Right cardiac atrium (tissue), 5 donors: Measurements from ENCODE around the gene CTAGE15. TPM values are rescaled to one million over a fixed set of nuclear protein-coding genes. Genes with fewer than 3 reads are reported as not detected.

Experiments used
- polyA plus RNA-seq: library from polyadenylated mRNA; stranded (reverse); fragments of 200-250 nt; gene quantifications from one replicate; pipeline ENCODE4 v1.2.3, GENCODE V29; 2013
- total RNA-seq, 4 donors: library from RNA; stranded (reverse); fragmentation: NEBNext Ultra II Directional; extraction: Animal tissue kit (Norgen Biotek cat#: 25700); gene quantifications; one replicate each; pipeline ENCODE4 v1.2.1, GENCODE V29; 2021
- donor health status: healthy with polysubstance abuse.
- donor health status: DM: no; HTN: yes; CAD: no.
- donor health status: DM: no; HTN: no; CAD: no.
- donor health status: DM: no; HTN: yes; CAD: no; lungs with severe emphysema.
- donor health status: DM: yes; HTN: yes; CAD: no.

CTAGE15 gene
- total and polyA plus RNA-seq, 5 donors: 0.02 to 0.19 TPM; not detected in 3

Other genes with a start within 250 kb of the CTAGE15 start
- under 1 TPM; 0.21 to 0.51 (median 0.39) TPM for gene FAM131B, start 209.1 kb upstream of the CTAGE15 start, total RNA-seq
- 0.27 TPM for gene FAM131B, start 209.1 kb upstream of the CTAGE15 start, polyA plus RNA-seq
- 100 to 1,000 TPM in 1 of 4 donors, 10 to 100 TPM in 3; 80.1 to 127 (median 92.6) TPM for gene ZYX, start 190.5 kb upstream of the CTAGE15 start, total RNA-seq
- 74.7 TPM for gene ZYX, start 190.5 kb upstream of the CTAGE15 start, polyA plus RNA-seq
- gene EPHA1, start 162.9 kb upstream of the CTAGE15 start, total RNA-seq: under 1 TPM in 2 of 4 donors, not detected in 2; 0.46 to 0.56 TPM
- gene EPHA1, start 162.9 kb upstream of the CTAGE15 start, polyA plus RNA-seq: 0.02 TPM
- not detected for gene TAS2R60, start 128.3 kb upstream of the CTAGE15 start, total RNA-seq
- not detected for gene TAS2R60, start 128.3 kb upstream of the CTAGE15 start, polyA plus RNA-seq
- not detected for gene TAS2R41, start 93.9 kb upstream of the CTAGE15 start, total RNA-seq
- not detected for gene TAS2R41, start 93.9 kb upstream of the CTAGE15 start, polyA plus RNA-seq
- gene TCAF2, start 49.2 kb downstream of the CTAGE15 start, total RNA-seq: under 1 TPM; 0.31 to 0.57 (median 0.43) TPM
- gene TCAF2, start 49.2 kb downstream of the CTAGE15 start, polyA plus RNA-seq: 0.41 TPM
- under 1 TPM in 1 of 4 donors, not detected in 3; 0.09 TPM for gene CTAGE6, start 185.9 kb downstream of the CTAGE15 start, total RNA-seq
- gene CTAGE6, start 185.9 kb downstream of the CTAGE15 start, polyA plus RNA-seq: not detected